K562 (cell line): ENCODE results near the gene GUCA2B. TPM values are rescaled to one million over a fixed set of nuclear protein-coding genes. Genes with fewer than 3 reads are reported as not detected.

Source experiments
- ATAC-seq: fragments of 200-7000 bp; cut with Tn5 transposase; 3 replicates; pipeline ENCODE4 v1.9.1; 2020; ENCODE audit warnings: moderate library complexity
- BruUV-seq: library from RNA; stranded (reverse); fragments of 400-500 nt; replicated peaks from 2 replicates; lab custom pipeline; 2021; lab: Mats Ljungman, UMichigan
- CTCF ChIA-PET: fragments of 300-600 bp; formaldehyde crosslinking; extraction: SDS; loops from one replicate; lab custom pipeline; 2021; ENCODE audit warnings: low intra/inter-chr PET ratio; lab: Yijun Ruan, JAX
- POLR2A ChIA-PET: fragments of 300-600, 350-650 bp; sonication (Branson Sonifier 250); formaldehyde crosslinking; extraction: SDS; loops from one replicate; lab custom pipeline; 2021; ENCODE audit warnings: antibody characterized with exemption, inconsistent platforms; lab: Yijun Ruan, JAX
- DNase-seq, 4 experiments: peaks; one replicate each; pipeline versions ENCODE4 v3.0.0 to v3.0.0-alpha.2; 2011 to 2018; ENCODE audit warnings: low spot score in 3 of 4, mixed read lengths in 3 of 4; ENCODE audit errors: extremely low read depth in 1 of 4
- FAIRE-seq: peaks from 2 replicates; lab custom pipeline; 2011; peaks lifted over from hg19 to GRCh38; lab: Jason Lieb, UNC
- H2AFZ ChIP-seq: 2 replicates; pipeline ENCODE4 v1.6.0; 2011; ENCODE audit warnings: low read depth, low read length, control low read depth, inconsistent platforms
- H3K27ac ChIP-seq: fragments of 200-600 bp; 3 replicates; pipeline ENCODE4 v1.8.0; 2011; ENCODE audit warnings: low read depth, mild to moderate bottlenecking, control low read depth, inconsistent platforms, low read length, moderate library complexity, mixed read lengths; ENCODE audit errors: extremely low read depth
- H3K27me3 ChIP-seq, 2 experiments: fragments of 300-600 bp in 1 of 2; 2 replicates in 1 of 2; 3 replicates in 1 of 2; pipeline versions ENCODE4 v1.6.0 to v1.8.0; 2011; ENCODE audit warnings: inconsistent platforms in 2 of 2, low read length in 2 of 2, mild to moderate bottlenecking in 1 of 2, mixed read lengths in 1 of 2, moderate library complexity in 1 of 2; ENCODE audit not compliant: control insufficient read depth in 2 of 2, insufficient read depth in 2 of 2
- H3K36me3 ChIP-seq: fragments of 300-600 bp; 3 replicates; pipeline ENCODE4 v1.8.0; 2011; ENCODE audit warnings: mild to moderate bottlenecking, low read length, inconsistent platforms; ENCODE audit not compliant: control insufficient read depth, insufficient read depth
- H3K4me1 ChIP-seq, 2 experiments: fragments of 200-600 bp in 1 of 2; replicated peaks in 1 of 2; 2 replicates in 1 of 2; 3 replicates in 1 of 2; pipeline versions ENCODE4 v1.5.1 to v1.8.0; 2011; ENCODE audit warnings: inconsistent platforms in 2 of 2, low read length in 2 of 2, mild to moderate bottlenecking in 1 of 2, mixed read lengths in 1 of 2, moderate library complexity in 1 of 2; ENCODE audit not compliant: control insufficient read depth in 2 of 2, insufficient read depth in 2 of 2
- H3K4me2 ChIP-seq: 2 replicates; pipeline ENCODE4 v1.6.1; 2011; ENCODE audit warnings: low read length, control low read depth, inconsistent platforms, mixed read lengths; ENCODE audit not compliant: insufficient read depth
- H3K4me3 ChIP-seq: fragments of 200-600 bp; sonication (generic), shearing (Covaris generic); 2 replicates; pipeline ENCODE4 v1.5.1; 2016; ENCODE audit warnings: control low read depth, inconsistent platforms
- H3K79me2 ChIP-seq: fragments of 200-600 bp; 3 replicates; pipeline ENCODE4 v1.8.0; 2011; ENCODE audit warnings: low read length, inconsistent platforms; ENCODE audit not compliant: control insufficient read depth, insufficient read depth
- H3K9ac ChIP-seq, 2 experiments: 2 replicates each; pipeline versions ENCODE4 v1.6.0 to v1.6.1; 2011; ENCODE audit warnings: low read depth in 2 of 2, low read length in 2 of 2, control low read depth in 1 of 2, inconsistent platforms in 1 of 2, mild to moderate bottlenecking in 1 of 2, mixed read lengths in 1 of 2; ENCODE audit not compliant: insufficient read depth in 1 of 2
- H3K9me1 ChIP-seq: one replicate; pipeline ENCODE4 v1.6.0; 2011; ENCODE audit warnings: inconsistent platforms, mild to moderate bottlenecking, low read length, moderate library complexity; ENCODE audit not compliant: control insufficient read depth, insufficient read depth
- H3K9me3 ChIP-seq: replicated peaks from 2 replicates; pipeline ENCODE4 v1.5.1; 2011; ENCODE audit warnings: low read depth, low read length, inconsistent platforms; ENCODE audit not compliant: control insufficient read depth, insufficient read depth
- H4K20me1 ChIP-seq: replicated peaks from 2 replicates; pipeline ENCODE4 v1.6.1; 2011; ENCODE audit warnings: low read length, inconsistent platforms, mixed read lengths; ENCODE audit not compliant: control insufficient read depth, insufficient read depth
- CSDE1 ChIP-seq, 2 experiments: fragments of 450-650 bp; IDR thresholded peaks; 2 replicates each; pipeline ENCODE4 v1.6.1; 2016; ENCODE audit warnings: mild to moderate bottlenecking in 1 of 2
- FOXA3 ChIP-seq, 2 experiments: fragments of 450-650 bp in 1 of 2; sonication (generic) in 1 of 2; formaldehyde crosslinking; IDR thresholded peaks in 1 of 2; conservative IDR thresholded peaks in 1 of 2; 2 replicates each; pipeline versions ENCODE4 v1.4.0 to v1.8.0; 2020 to 2022; ENCODE audit warnings: mild to moderate bottlenecking in 2 of 2, missing genetic modification reagents in 1 of 2
- HIVEP1 ChIP-seq: fragments of 250-450 bp; sonication (Bioruptor Pico); IDR thresholded peaks from 2 replicates; pipeline ENCODE4 v1.4.0; 2020; ENCODE audit warnings: mild to moderate bottlenecking
- HNRNPLL ChIP-seq: fragments of 200-400 bp; formaldehyde crosslinking; IDR thresholded peaks from 2 replicates; pipeline ENCODE4 v1.6.1; 2017; ENCODE audit warnings: low read length, low read depth, mild to moderate bottlenecking; ENCODE audit not compliant: poor library complexity, severe bottlenecking
- MAFF ChIP-seq: IDR thresholded peaks from 2 replicates; pipeline ENCODE4 v1.6.1; 2012; ENCODE audit warnings: low read length, improper control_type of control experiment
- PURB ChIP-seq: sonication (generic); formaldehyde crosslinking; IDR thresholded peaks from 2 replicates; pipeline ENCODE4 v1.9.0; 2021; ENCODE audit warnings: low read depth, mild to moderate bottlenecking, missing genetic modification reagents
- SMC3 ChIP-seq: conservative IDR thresholded peaks from 2 replicates; pipeline ENCODE4 v1.6.1; 2011; ENCODE audit warnings: low read depth, low read length, improper control_type of control experiment; ENCODE audit not compliant: insufficient read depth
- ZBTB7A ChIP-seq: IDR thresholded peaks from 2 replicates; pipeline ENCODE4 v1.6.1; 2011; ENCODE audit warnings: low read depth, mild to moderate bottlenecking, low read length, moderate library complexity, borderline replicate concordance; ENCODE audit not compliant: control insufficient read depth
- ZNF408 ChIP-seq: fragments of 250-450 bp; sonication (Bioruptor Pico); IDR thresholded peaks from 2 replicates; pipeline ENCODE4 v1.4.0; 2020; ENCODE audit warnings: low read depth, mild to moderate bottlenecking, moderate library complexity
- WGBS: fragments of 100-300 bp; shearing (Covaris generic); methylation state at CpG from one replicate; pipeline ENCODE4 v1.1.6; 2016; ENCODE audit warnings: low coverage, mixed read lengths; ENCODE audit not compliant: insufficient coverage; ENCODE audit errors: missing lambda C conversion rate; 5-methylcytosine and 5-hydroxymethylcytosine counted together
- in situ Hi-C: fragments of 300-500 bp; cut with MboI; formaldehyde crosslinking; loops from 4 replicates; pipeline ENCODE4 v1.15.0; 2018; ENCODE audit warnings: inconsistent platforms, mixed read lengths
- intact Hi-C: fragments of 100-400 bp; cut with micrococcal nuclease; formaldehyde crosslinking; loops from 2 replicates; pipeline ENCODE4 v1.14.2; 2022
- polyA plus RNA-seq, 8 experiments: library from polyadenylated mRNA; depleted of rRNA in 4 of 8; stranded (reverse) in 5 of 8; unstranded in 3 of 8; fragments of >200 nt; fragmentation: Nextera tagmentation in 2 of 8; fragmentation: Illumina TruSeq in 1 of 8; extraction: Ambion mirVana in 2 of 8; extraction: Trizol in 1 of 8; gene quantifications; 2 replicates each; pipeline versions ENCODE4 v1.2.1 to v1.2.3, GENCODE V29; 2011 to 2014; ENCODE audit warnings: inconsistent platforms in 1 of 8, missing spikeins in 1 of 8
- total RNA-seq, 7 experiments: library from RNA; depleted of rRNA in 6 of 7; stranded (reverse); fragments of >200 nt in 6 of 7; fragmentation: Illumina TruSeq in 2 of 7; extraction: Trizol in 2 of 7; gene quantifications; 2 replicates each; pipeline versions ENCODE4 v1.2.1 to v1.2.3, GENCODE V29; 2011 to 2021; ENCODE audit warnings: low replicate concordance in 1 of 7
- TF ChIP-seq, protein P1 (sequence below): fragments of 450-650 bp; IDR thresholded peaks from 2 replicates; pipeline ENCODE4 v1.6.1; 2017; ENCODE audit warnings: antibody characterized with exemption, mild to moderate bottlenecking
- TF ChIP-seq, protein P2 (sequence below): fragments of 450-650 bp; formaldehyde crosslinking; IDR thresholded peaks from 2 replicates; pipeline ENCODE4 v1.4.0; 2020; ENCODE audit warnings: mild to moderate bottlenecking, moderate library complexity
- TF ChIP-seq, protein P3 (sequence below), 2 experiments: fragments of 450-650 bp in 1 of 2; IDR thresholded peaks; 2 replicates each; pipeline ENCODE4 v1.6.1; 2011 to 2017; ENCODE audit warnings: low read depth in 2 of 2, antibody characterized with exemption in 1 of 2, borderline replicate concordance in 1 of 2, low read length in 1 of 2, mild to moderate bottlenecking in 1 of 2, mixed read lengths in 1 of 2; ENCODE audit not compliant: control insufficient read depth in 1 of 2

Gene GUCA2B
- total and polyA plus RNA-seq, 9 of the 15 experiments (the other 6 are each of a cell fraction or from before 2014, with no cell fraction given), result not detected

DNA sequence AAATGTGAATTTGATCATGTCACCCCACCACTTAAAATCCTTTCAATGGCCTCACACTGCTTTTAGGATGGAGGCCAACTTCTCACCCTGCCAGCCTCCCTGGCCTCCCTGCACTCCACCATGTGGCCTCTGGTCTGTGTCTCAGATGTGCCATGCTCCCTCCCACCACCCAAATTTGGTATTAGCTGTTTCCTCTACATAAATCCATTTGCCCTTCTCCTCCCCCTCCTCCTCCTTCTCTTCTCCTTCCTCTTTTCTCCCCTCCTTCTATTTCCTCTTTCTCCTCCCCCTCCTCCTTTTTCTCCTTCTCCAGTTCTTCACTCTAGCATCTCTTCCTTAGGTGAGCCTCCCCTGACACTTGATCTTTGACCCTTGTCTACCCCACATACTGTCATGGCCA is 16.7 kb upstream of the GUCA2B start (continued):
- TF ChIP-seq, protein P1, sequence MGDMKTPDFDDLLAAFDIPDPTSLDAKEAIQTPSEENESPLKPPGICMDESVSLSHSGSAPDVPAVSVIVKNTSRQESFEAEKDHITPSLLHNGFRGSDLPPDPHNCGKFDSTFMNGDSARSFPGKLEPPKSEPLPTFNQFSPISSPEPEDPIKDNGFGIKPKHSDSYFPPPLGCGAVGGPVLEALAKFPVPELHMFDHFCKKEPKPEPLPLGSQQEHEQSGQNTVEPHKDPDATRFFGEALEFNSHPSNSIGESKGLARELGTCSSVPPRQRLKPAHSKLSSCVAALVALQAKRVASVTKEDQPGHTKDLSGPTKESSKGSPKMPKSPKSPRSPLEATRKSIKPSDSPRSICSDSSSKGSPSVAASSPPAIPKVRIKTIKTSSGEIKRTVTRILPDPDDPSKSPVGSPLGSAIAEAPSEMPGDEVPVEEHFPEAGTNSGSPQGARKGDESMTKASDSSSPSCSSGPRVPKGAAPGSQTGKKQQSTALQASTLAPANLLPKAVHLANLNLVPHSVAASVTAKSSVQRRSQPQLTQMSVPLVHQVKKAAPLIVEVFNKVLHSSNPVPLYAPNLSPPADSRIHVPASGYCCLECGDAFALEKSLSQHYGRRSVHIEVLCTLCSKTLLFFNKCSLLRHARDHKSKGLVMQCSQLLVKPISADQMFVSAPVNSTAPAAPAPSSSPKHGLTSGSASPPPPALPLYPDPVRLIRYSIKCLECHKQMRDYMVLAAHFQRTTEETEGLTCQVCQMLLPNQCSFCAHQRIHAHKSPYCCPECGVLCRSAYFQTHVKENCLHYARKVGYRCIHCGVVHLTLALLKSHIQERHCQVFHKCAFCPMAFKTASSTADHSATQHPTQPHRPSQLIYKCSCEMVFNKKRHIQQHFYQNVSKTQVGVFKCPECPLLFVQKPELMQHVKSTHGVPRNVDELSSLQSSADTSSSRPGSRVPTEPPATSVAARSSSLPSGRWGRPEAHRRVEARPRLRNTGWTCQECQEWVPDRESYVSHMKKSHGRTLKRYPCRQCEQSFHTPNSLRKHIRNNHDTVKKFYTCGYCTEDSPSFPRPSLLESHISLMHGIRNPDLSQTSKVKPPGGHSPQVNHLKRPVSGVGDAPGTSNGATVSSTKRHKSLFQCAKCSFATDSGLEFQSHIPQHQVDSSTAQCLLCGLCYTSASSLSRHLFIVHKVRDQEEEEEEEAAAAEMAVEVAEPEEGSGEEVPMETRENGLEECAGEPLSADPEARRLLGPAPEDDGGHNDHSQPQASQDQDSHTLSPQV, result no peak
- no peak for TF ChIP-seq FOXA3 (CRISPR knock-in tag; conservative IDR thresholded peaks at IDR 0.05 in 1 of 2, IDR thresholded peaks at IDR 0.05 in 1 of 2)
- TF ChIP-seq SMC3, result no peak

DNA sequence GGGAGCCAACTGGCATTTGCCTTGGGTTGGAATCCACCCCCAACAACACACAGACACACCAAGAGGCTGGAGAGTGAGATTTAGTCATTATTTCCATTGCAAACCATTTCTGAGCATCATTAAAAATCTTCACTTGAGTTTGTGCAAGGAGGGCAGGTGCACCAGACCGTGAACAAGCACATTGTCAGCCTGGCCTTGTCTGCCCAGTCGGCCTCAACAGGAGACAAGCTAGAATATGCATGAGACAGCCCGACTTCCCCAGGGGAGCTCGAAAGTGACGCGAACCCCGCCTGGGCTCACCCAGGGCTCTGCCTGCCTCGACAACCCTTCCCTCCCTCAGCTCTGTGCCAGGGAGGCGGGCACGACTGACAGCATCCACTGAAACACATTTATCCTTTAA is 15.4 kb upstream of the GUCA2B start:
- Histone ChIP-seq H3K9ac (no peak overlapping the region), H2AFZ (no peak overlapping the region), H3K4me2 (no peak overlapping the region), H3K9me1 (no peaks in the 10 kb centered on the region), H4K20me1 (peaks cover 6% of the 10 kb centered on the region), H3K79me2 (no peaks in the 10 kb centered on the region), H3K27me3 (peaks cover 27 to 46% of the 10 kb centered on the region in 2 experiments), H3K4me3 (no peak overlapping the region), H3K9me3 (no peaks in the 10 kb centered on the region), H3K27ac (no peak overlapping the region), H3K36me3 (no peaks in the 10 kb centered on the region), H3K4me1 (no peaks in the 10 kb centered on the region)
- DNase-seq (no peak), ATAC-seq (no peak), FAIRE-seq (no peak)
- WGBS, result 0% methylated on average over 10 of the region's 10 CpGs
- no TSS peak for BruUV-seq
- intact Hi-C loops, result loop anchor here (10.0 kb wide), 1 partner anchor 323 kb away; no protein-coding TSS in a partner anchor
- ChIA-PET POLR2A (interaction anchor here (0.6 to 0.7 kb wide), 2 partner anchors 20 to 549 kb away, joined by 3 to 4 read pairs; no protein-coding TSS in a partner anchor), CTCF (no interaction called here)
- in situ Hi-C loops, result loop anchor here (25.0 kb wide), 1 partner anchor 325 kb away; no protein-coding TSS in a partner anchor
- TF ChIP-seq HNRNPLL, result no peak
- TF ChIP-seq PURB (CRISPR knock-in tag), result no peak
- no peak for TF ChIP-seq MAFF
- no peak for TF ChIP-seq ZNF408
- TF ChIP-seq, protein P2, sequence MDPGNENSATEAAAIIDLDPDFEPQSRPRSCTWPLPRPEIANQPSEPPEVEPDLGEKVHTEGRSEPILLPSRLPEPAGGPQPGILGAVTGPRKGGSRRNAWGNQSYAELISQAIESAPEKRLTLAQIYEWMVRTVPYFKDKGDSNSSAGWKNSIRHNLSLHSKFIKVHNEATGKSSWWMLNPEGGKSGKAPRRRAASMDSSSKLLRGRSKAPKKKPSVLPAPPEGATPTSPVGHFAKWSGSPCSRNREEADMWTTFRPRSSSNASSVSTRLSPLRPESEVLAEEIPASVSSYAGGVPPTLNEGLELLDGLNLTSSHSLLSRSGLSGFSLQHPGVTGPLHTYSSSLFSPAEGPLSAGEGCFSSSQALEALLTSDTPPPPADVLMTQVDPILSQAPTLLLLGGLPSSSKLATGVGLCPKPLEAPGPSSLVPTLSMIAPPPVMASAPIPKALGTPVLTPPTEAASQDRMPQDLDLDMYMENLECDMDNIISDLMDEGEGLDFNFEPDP (CRISPR knock-in tag), result no peak
- no peak for TF ChIP-seq ZBTB7A
- TF ChIP-seq HIVEP1, result no peak
- TF ChIP-seq, protein P3, sequence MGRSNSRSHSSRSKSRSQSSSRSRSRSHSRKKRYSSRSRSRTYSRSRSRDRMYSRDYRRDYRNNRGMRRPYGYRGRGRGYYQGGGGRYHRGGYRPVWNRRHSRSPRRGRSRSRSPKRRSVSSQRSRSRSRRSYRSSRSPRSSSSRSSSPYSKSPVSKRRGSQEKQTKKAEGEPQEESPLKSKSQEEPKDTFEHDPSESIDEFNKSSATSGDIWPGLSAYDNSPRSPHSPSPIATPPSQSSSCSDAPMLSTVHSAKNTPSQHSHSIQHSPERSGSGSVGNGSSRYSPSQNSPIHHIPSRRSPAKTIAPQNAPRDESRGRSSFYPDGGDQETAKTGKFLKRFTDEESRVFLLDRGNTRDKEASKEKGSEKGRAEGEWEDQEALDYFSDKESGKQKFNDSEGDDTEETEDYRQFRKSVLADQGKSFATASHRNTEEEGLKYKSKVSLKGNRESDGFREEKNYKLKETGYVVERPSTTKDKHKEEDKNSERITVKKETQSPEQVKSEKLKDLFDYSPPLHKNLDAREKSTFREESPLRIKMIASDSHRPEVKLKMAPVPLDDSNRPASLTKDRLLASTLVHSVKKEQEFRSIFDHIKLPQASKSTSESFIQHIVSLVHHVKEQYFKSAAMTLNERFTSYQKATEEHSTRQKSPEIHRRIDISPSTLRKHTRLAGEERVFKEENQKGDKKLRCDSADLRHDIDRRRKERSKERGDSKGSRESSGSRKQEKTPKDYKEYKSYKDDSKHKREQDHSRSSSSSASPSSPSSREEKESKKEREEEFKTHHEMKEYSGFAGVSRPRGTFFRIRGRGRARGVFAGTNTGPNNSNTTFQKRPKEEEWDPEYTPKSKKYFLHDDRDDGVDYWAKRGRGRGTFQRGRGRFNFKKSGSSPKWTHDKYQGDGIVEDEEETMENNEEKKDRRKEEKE (IDR thresholded peaks at IDR 0.05; ENCODE audit: borderline replicate concordance in 1 of 2, control insufficient read depth in 1 of 2, low read depth in 2 of 2, low read length in 1 of 2), result no peak
- no peak for TF ChIP-seq CSDE1 (IDR thresholded peaks at IDR 0.05)
